T-helper 17 cell (primary cell): ENCODE measurements around the gene STK26. TPM values are rescaled to one million over a fixed set of nuclear protein-coding genes. Genes with fewer than 3 reads are reported as not detected.
"Not testable (repeated sequence)": the region's sequence is repeated elsewhere in the genome, so short reads cannot be mapped to it uniquely, and the experiment has no call there.

Experiments
- ATAC-seq: fragments of 150-1000 bp; cut with Tn5 transposase; 2 replicates; pipeline ENCODE4 v1.10.0; 2021; ENCODE audit warnings: mild to moderate bottlenecking, moderate library complexity
- DNase-seq, 3 donors: peaks; one replicate each; pipeline versions ENCODE4 v3.0.0 to v3.0.0-alpha.2; 2020 to 2021
- H3K9me3 ChIP-seq: one replicate; pipeline ENCODE4 v1.7.0; 2013; ENCODE audit warnings: low read length, mild to moderate bottlenecking; ENCODE audit not compliant: control insufficient read depth, poor library complexity, severe bottlenecking
- H3K27ac Mint-ChIP-seq: one replicate; pipeline ENCODE4 v1.8.0; 2022; ENCODE audit warnings: mild to moderate bottlenecking, moderate library complexity, mixed read lengths
- H3K27me3 Mint-ChIP-seq: one replicate; pipeline ENCODE4 v1.8.0; 2022; ENCODE audit warnings: mixed read lengths
- H3K36me3 Mint-ChIP-seq: one replicate; pipeline ENCODE4 v1.8.0; 2022; ENCODE audit warnings: low read depth, mixed read lengths
- H3K4me1 Mint-ChIP-seq: one replicate; pipeline ENCODE4 v1.8.0; 2022; ENCODE audit warnings: mild to moderate bottlenecking, mixed read lengths
- H3K4me3 Mint-ChIP-seq: one replicate; pipeline ENCODE4 v1.8.0; 2022; ENCODE audit warnings: mild to moderate bottlenecking, moderate library complexity, mixed read lengths
- total RNA-seq, 4 donors: library from RNA in 2 of 4; stranded (reverse) in 2 of 4; gene quantifications; one replicate each; pipeline ENCODE4 v1.2.3 and lab custom pipeline; 2022 to 2026

Gene STK26
- total RNA-seq, 2 donors from 2014 or later = 25.2 to 34.3 TPM

GRCh38 chrX:132088864-132089263 lies 65.8 kb downstream of the STK26 start:
- DNase-seq (no peak), ATAC-seq (no peak)
- H3K27ac Mint-ChIP-seq = no peak overlapping the region
- peaks cover 10% of the 10 kb centered on the region for H3K4me1 Mint-ChIP-seq
- H3K9me3 ChIP-seq = no peaks in the 10 kb centered on the region
- no peak overlapping the region for H3K4me3 Mint-ChIP-seq
- H3K27me3 Mint-ChIP-seq = peaks cover 13% of the 10 kb centered on the region
- H3K36me3 Mint-ChIP-seq = no peaks in the 10 kb centered on the region

DNA sequence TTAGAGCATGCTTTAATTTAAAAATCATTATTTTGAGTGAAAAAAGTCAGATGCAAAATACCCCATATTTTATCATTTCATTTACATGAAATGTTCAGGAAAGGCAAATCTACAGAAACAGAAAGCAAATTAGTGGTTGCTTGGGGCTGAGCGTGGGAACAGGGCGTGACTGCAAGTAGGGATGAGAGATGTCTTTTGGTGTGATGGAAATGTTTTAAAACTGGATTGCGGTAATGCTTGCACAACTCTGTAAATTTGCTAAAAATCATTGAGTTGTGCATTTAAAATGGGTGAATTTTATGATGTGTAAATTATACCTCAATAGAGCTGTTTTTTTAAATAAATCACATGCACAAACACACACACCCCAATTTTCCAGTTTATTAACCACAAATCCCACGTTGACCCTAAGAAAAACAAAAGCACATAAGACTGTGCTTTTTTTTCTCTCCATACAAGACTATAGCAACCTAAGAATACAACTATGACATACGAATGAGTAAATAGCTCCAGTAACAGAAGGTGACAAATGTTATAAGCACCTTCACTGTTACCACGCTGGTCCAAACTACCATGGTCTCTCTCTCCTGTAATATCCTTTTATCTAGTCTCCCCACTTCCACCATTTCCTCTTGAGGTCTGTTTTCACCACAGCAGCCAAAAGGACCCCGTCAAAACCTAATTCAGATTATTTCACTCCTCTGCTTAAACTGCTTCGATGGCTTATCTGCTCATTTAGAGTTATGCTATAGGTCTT lies 67.5 kb downstream of the STK26 start:
- H3K36me3 Mint-ChIP-seq = no peaks in the 10 kb centered on the region
- no peak overlapping the region for H3K4me3 Mint-ChIP-seq
- H3K9me3 ChIP-seq = no peaks in the 10 kb centered on the region
- peaks cover 6% of the 10 kb centered on the region for H3K27me3 Mint-ChIP-seq
- no peak overlapping the region for H3K27ac Mint-ChIP-seq
- DNase-seq = no peak
- no peak for ATAC-seq
- peaks cover 10% of the 10 kb centered on the region for H3K4me1 Mint-ChIP-seq

GRCh38 chrX:132092439-132093065 lies 69.5 kb downstream of the STK26 start:
- no peaks in the 10 kb centered on the region for H3K9me3 ChIP-seq
- peak; percentile 9 to 20 (median 10) for DNase-seq
- ATAC-seq = peak; percentile 85
- peaks cover 10% of the 10 kb centered on the region for H3K4me1 Mint-ChIP-seq
- no peak overlapping the region for H3K4me3 Mint-ChIP-seq
- H3K36me3 Mint-ChIP-seq = no peaks in the 10 kb centered on the region
- no peak overlapping the region for H3K27ac Mint-ChIP-seq
- H3K27me3 Mint-ChIP-seq = peaks cover 6% of the 10 kb centered on the region

DNA sequence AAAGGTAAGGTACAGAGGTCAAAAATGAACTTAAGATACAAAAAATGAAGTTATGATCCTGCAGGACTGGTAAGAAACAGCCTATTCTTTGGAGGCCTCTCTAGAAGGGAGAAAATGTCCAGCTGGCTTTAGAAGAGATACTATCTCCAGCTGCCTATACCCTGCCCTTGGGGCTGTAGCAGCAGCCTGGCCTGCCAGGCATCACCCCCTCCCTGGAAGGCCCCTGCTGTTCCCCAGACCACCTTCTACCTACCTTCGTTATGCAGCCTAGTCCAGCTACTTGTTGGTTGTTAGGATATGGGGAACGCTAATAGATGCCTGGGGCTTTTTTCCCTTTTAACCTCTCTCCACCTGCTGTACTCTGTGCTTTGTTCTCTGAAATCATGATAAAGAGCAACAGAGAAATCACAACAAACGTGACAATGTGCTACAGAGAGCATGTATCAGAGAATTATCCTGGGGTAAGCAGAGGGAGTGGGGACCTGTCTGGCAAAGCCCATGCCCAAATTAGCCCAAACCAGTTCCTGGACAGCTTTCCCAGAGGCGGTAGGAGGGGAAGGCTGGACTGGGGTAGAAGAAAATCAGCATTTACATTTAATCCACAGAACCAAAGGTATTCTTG lies 70.2 kb downstream of the STK26 start:
- Mint-ChIP-seq H3K27me3 (peaks cover 9% of the 10 kb centered on the region), H3K4me3 (no peak overlapping the region)
- ATAC-seq = no peak

GRCh38 chrX:132094164-132094563 lies 71.1 kb downstream of the STK26 start:
- no peaks in the 10 kb centered on the region for H3K9me3 ChIP-seq
- peaks cover 12% of the 10 kb centered on the region for H3K27me3 Mint-ChIP-seq
- H3K36me3 Mint-ChIP-seq = no peaks in the 10 kb centered on the region
- H3K4me1 Mint-ChIP-seq = peaks cover 10% of the 10 kb centered on the region
- H3K27ac Mint-ChIP-seq = no peak overlapping the region
- H3K4me3 Mint-ChIP-seq = no peak overlapping the region
- ATAC-seq (no peak), DNase-seq (no peak)

More for the DNA sequence above, 70.2 kb downstream of the STK26 start:
- Mint-ChIP-seq H3K36me3 (no peaks in the 10 kb centered on the region), H3K4me1 (peaks cover 10% of the 10 kb centered on the region), H3K27ac (no peak overlapping the region)
- no peak for DNase-seq
- H3K9me3 ChIP-seq = no peaks in the 10 kb centered on the region

DNA sequence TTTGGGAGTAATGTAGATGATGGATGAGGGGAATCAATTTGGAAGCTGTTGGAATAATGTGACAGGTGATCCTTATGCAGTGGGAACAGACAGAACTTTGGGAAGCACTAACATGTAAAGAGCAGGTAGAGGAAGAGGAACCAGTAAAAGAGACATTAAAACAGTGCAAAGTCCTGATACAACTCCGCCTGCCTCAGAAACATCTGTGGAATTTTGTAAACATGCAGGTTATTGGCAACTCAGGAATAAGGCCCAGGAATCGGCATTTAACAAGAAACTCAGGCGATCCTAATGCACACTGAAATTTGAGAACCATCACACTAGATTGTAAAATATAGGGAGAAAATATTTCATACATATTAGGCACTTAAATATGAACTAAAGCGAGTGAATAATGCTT lies 75.6 kb downstream of the STK26 start:
- ATAC-seq, H3K27me3 Mint-ChIP-seq, H3K4me3 Mint-ChIP-seq, H3K9me3 ChIP-seq, H3K36me3 Mint-ChIP-seq, H3K4me1 Mint-ChIP-seq, DNase-seq, H3K27ac Mint-ChIP-seq: not testable (repeated sequence)

DNA sequence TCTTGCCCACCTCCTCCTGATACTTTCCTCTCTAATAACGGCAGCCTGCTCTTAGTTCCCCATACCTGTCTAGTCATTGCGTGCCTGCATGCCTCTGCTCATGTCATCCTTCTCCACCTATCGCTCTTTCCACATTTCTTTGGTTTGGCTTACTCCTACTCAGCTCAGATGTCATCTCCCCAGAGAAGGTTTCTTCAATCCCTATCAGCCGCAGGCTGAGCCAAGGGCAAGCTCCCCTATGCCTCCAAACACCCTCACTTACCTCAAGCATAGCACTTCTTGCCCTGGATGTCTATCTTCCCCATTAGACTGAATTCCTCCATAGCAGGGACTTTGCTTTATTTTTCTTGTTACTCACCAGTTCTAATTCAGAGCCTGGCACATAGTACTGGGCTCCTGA lies 78.1 kb downstream of the STK26 start:
- ATAC-seq = no peak
- H3K27me3 Mint-ChIP-seq = peaks cover 6% of the 10 kb centered on the region
- H3K9me3 ChIP-seq = no peaks in the 10 kb centered on the region
- H3K4me1 Mint-ChIP-seq = no peaks in the 10 kb centered on the region
- H3K4me3 Mint-ChIP-seq = no peak overlapping the region
- DNase-seq = no peak
- no peak overlapping the region for H3K27ac Mint-ChIP-seq
- H3K36me3 Mint-ChIP-seq = no peaks in the 10 kb centered on the region

DNA sequence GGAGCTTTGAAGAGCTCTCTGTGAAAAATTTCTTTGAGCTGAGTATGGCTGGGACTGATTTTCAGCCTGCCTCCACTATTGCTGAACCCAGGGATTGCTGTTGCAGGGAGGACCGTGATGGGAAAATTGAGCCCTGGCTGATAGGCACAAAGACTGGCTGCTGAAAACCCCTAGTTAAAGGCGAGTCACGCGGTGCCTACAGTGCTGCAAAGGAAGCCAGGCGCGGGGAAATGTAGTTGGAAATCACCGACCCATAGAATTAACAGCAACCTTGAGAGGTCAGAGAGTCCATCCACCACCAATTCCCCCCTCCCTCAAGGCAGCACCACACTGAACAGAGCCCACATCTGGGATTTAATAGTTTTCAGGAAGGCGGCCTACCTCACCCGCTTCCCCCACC lies 78.7 kb downstream of the STK26 start:
- ATAC-seq (no peak), DNase-seq (no peak)
- Mint-ChIP-seq H3K27me3 (peaks cover 6% of the 10 kb centered on the region), H3K4me1 (no peaks in the 10 kb centered on the region), H3K27ac (no peak overlapping the region), H3K36me3 (no peaks in the 10 kb centered on the region), H3K4me3 (no peak overlapping the region)
- H3K9me3 ChIP-seq = no peaks in the 10 kb centered on the region

GRCh38 chrX:132107291-132107690 lies 84.2 kb downstream of the STK26 start:
- H3K36me3 Mint-ChIP-seq = no peaks in the 10 kb centered on the region

DNA sequence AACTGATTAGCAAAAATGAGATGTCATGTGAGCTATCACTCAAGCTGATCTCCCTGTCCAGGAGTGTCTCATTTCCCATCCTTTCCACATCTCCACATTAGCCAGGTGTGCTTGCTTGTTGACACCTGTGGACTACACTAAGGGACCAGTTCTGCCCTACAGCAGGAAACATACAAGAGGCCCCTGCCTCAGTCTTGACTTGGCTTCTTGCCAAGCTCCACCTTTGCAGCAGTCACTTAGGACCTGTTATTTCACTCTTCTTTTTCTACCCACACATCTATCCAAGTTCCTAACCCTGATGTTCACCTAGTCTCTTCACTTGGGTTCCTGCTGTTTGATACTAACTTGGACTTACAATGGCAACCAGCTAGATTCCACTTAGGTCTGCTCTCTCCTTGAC lies 91.5 kb downstream of the STK26 start:
- H3K4me1 Mint-ChIP-seq = peaks cover 2% of the 10 kb centered on the region
- H3K27me3 Mint-ChIP-seq = no peaks in the 10 kb centered on the region
- H3K27ac Mint-ChIP-seq = no peak overlapping the region
- no peak overlapping the region for H3K4me3 Mint-ChIP-seq
- no peaks in the 10 kb centered on the region for H3K36me3 Mint-ChIP-seq
- ATAC-seq (no peak), DNase-seq (no peak)
- no peaks in the 10 kb centered on the region for H3K9me3 ChIP-seq

More at GRCh38 chrX:132107291-132107690, 84.2 kb downstream of the STK26 start:
- DNase-seq (no peak), ATAC-seq (no peak)
- Mint-ChIP-seq H3K4me1 (peaks cover 2% of the 10 kb centered on the region), H3K27ac (no peak overlapping the region), H3K4me3 (no peak overlapping the region), H3K27me3 (no peaks in the 10 kb centered on the region)
- H3K9me3 ChIP-seq = no peaks in the 10 kb centered on the region

- Mint-ChIP-seq H3K4me3 (no peak overlapping the region), H3K27ac (no peak overlapping the region), H3K4me1 (no peaks in the 10 kb centered on the region), H3K27me3 (no peaks in the 10 kb centered on the region), H3K36me3 (no peaks in the 10 kb centered on the region)
- no peaks in the 10 kb centered on the region for H3K9me3 ChIP-seq
- DNase-seq (no peak), ATAC-seq (no peak)
Measured at GRCh38 chrX:132115792-132116191, 92.7 kb downstream of the STK26 start.

DNA sequence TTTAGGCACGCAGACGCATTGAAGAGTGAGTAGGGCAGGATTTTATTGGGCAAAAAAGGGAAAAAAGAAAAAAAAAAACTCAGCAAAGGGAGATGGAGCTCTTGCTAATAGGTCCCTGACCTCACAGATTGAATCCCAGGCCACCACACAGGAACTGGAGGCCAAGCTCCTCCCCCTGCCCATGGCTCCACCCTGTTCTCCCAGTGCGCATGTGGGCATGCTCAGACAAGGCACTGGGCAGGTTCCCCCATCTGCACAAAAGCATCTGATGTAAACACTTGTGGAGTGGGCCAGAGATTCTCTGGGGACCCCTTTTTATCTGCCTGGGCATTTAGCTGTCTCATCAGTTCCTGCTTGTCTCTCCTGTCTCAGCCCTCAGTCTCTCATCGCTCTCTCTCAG lies 95.3 kb downstream of the STK26 start:
- Mint-ChIP-seq H3K36me3 (no peaks in the 10 kb centered on the region), H3K4me3 (no peak overlapping the region), H3K4me1 (no peaks in the 10 kb centered on the region), H3K27me3 (no peaks in the 10 kb centered on the region), H3K27ac (no peak overlapping the region)
- H3K9me3 ChIP-seq = no peaks in the 10 kb centered on the region
- no peak for ATAC-seq
- DNase-seq = no peak

GRCh38 chrX:132119283-132119682 lies 96.2 kb downstream of the STK26 start:
- ATAC-seq (no peak), DNase-seq (no peak)
- Mint-ChIP-seq H3K27me3 (no peaks in the 10 kb centered on the region), H3K27ac (no peak overlapping the region), H3K4me1 (no peaks in the 10 kb centered on the region), H3K4me3 (no peak overlapping the region), H3K36me3 (no peaks in the 10 kb centered on the region)
- no peaks in the 10 kb centered on the region for H3K9me3 ChIP-seq
